Vagina (tissue), 2 donors: Measurements from ENCODE around the gene TTC23L.

Experiments used
- POLR2A ChIP-seq, 2 donors: fragments of 450-650 bp; IDR thresholded peaks; one replicate each; pipeline ENCODE4 v1.6.1; 2017; ENCODE audit warnings: antibody characterized with exemption in 2 of 2, mild to moderate bottlenecking in 2 of 2, moderate library complexity in 2 of 2
- TF ChIP-seq, protein P1 (sequence below), 3 experiments: fragments of 450-650 bp in 2 of 3; fragments of 200-600 bp in 1 of 3; sonication (generic) in 1 of 3; IDR thresholded peaks; one replicate each; pipeline ENCODE4 v1.5.1; 2017 to 2019; ENCODE audit warnings: antibody characterized with exemption in 3 of 3, mild to moderate bottlenecking in 2 of 3, moderate library complexity in 2 of 3

DNA sequence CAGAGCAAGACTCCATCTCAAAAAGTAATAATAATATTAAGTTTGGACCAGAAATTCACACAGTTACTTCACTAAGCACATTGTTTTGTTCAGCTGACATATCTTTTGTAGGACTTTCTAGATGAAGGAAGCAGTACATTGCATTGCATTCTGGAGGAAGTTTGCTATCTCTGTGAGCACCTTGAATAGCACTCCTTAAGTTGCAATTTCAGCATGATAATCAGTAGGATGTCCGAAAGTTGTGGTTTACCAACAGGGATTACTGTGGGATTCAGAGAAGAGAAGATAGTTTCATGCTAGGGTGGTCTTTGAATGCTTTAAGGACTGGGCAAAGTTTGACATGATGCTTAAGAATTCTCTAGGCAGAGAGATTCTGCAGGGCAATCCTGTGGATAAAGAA is 18.4 kb upstream of the TTC23L start:
- TF ChIP-seq, protein P1, sequence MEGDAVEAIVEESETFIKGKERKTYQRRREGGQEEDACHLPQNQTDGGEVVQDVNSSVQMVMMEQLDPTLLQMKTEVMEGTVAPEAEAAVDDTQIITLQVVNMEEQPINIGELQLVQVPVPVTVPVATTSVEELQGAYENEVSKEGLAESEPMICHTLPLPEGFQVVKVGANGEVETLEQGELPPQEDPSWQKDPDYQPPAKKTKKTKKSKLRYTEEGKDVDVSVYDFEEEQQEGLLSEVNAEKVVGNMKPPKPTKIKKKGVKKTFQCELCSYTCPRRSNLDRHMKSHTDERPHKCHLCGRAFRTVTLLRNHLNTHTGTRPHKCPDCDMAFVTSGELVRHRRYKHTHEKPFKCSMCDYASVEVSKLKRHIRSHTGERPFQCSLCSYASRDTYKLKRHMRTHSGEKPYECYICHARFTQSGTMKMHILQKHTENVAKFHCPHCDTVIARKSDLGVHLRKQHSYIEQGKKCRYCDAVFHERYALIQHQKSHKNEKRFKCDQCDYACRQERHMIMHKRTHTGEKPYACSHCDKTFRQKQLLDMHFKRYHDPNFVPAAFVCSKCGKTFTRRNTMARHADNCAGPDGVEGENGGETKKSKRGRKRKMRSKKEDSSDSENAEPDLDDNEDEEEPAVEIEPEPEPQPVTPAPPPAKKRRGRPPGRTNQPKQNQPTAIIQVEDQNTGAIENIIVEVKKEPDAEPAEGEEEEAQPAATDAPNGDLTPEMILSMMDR (IDR thresholded peaks at IDR 0.05), result no peak
- TF ChIP-seq POLR2A (IDR thresholded peaks at IDR 0.05), result no peak
